Measurements from ENCODE around the gene DARS2.
"Not testable (repeated sequence)": the region's sequence is repeated elsewhere in the genome, so short reads cannot be mapped to it uniquely, and the experiment has no call there.

Gene DARS2

GRCh38 chr1:173824315-173825081 lies at the start of gene DARS2, which contains the start of gene CENPL:
Gene DARS2 (plus strand): TSS chr1:173824673. CDS start chr1:173825230, 557 bp downstream.
Gene CENPL (minus strand): TSS chr1:173824883. CDS start chr1:173811299, 13,584 bp downstream.
- DNase-seq = peak; percentile 98

GRCh38 chr1:173775578-173776226 lies 48.8 kb upstream of the DARS2 start:
- no peak for DNase-seq

- no peak for DNase-seq
Observed at GRCh38 chr1:173779936-173780335, 44.5 kb upstream of the DARS2 start.

GRCh38 chr1:173784997-173785396 lies 39.5 kb upstream of the DARS2 start:
- no peak for DNase-seq

GRCh38 chr1:173789841-173790240 lies 34.6 kb upstream of the DARS2 start:
- no peak for DNase-seq

- no peak for DNase-seq
Observed at GRCh38 chr1:173798078-173798477, 26.4 kb upstream of the DARS2 start.

- DNase-seq = not testable (repeated sequence)
Observed at GRCh38 chr1:173799995-173800394, 24.5 kb upstream of the DARS2 start.

GRCh38 chr1:173802961-173803360 lies 21.5 kb upstream of the DARS2 start:
- no peak for DNase-seq

GRCh38 chr1:173813654-173814053 lies 10.8 kb upstream of the DARS2 start:
- not testable (repeated sequence) for DNase-seq

- no peak for DNase-seq
Observed at GRCh38 chr1:173818459-173818858, 6.0 kb upstream of the DARS2 start.

- DNase-seq = no peak
Observed at GRCh38 chr1:173821680-173822079, 2.8 kb upstream of the DARS2 start.

- DNase-seq = no peak
Observed at GRCh38 chr1:173823781-173824314, 625 bp upstream of the DARS2 start.

GRCh38 chr1:173827611-173828010 lies 3.1 kb downstream of the DARS2 start:
- no peak for DNase-seq

GRCh38 chr1:173832748-173833147 lies 8.3 kb downstream of the DARS2 start:
- DNase-seq = no peak

- DNase-seq = no peak
Observed at GRCh38 chr1:173852105-173852504, 27.6 kb downstream of the DARS2 start.

- no peak for DNase-seq
Observed at GRCh38 chr1:173853074-173853473, 28.6 kb downstream of the DARS2 start.

GRCh38 chr1:173856014-173856413 lies 31.5 kb downstream of the DARS2 start:
- DNase-seq = no peak

- no peak for DNase-seq
Observed at GRCh38 chr1:173856903-173857302, 32.4 kb downstream of the DARS2 start.

GRCh38 chr1:173857363-173857917 lies 33.0 kb downstream of the DARS2 start:
- DNase-seq = no peak

- not testable (repeated sequence) for DNase-seq
Observed at GRCh38 chr1:173859547-173859946, 35.1 kb downstream of the DARS2 start.

- no peak for DNase-seq
Observed at GRCh38 chr1:173860065-173860464, 35.6 kb downstream of the DARS2 start.

- no peak for DNase-seq
Observed at GRCh38 chr1:173861731-173862145, 37.3 kb downstream of the DARS2 start.

GRCh38 chr1:173862146-173862768 lies 37.8 kb downstream of the DARS2 start:
- DNase-seq = not testable (repeated sequence)
